HG03103 (cell line): ENCODE results near the gene PROS1.
"Not testable (repeated sequence)": the region's sequence is repeated elsewhere in the genome, so short reads cannot be mapped to it uniquely, and the experiment has no call there.

ENCODE experiments used
- ATAC-seq: cut with Tn5 transposase; IDR thresholded peaks from one replicate; pipeline ENCODE4 v1.9.1; 2021; ENCODE audit warnings: low read depth; ENCODE audit not compliant: unreplicated experiment

Gene PROS1

GRCh38 chr3:93979850-93980676 lies 6.4 kb upstream of the PROS1 start, which contains the start of gene ARL13B:
Gene ARL13B (plus strand): TSS chr3:93980155. CDS start chr3:93980424, 269 bp downstream.
- peak; percentile 100 for ATAC-seq

- ATAC-seq = no peak
Observed at GRCh38 chr3:93969997-93970396, 3.7 kb downstream of the PROS1 start.

GRCh38 chr3:93969443-93969842 lies 4.3 kb downstream of the PROS1 start:
- ATAC-seq = no peak

GRCh38 chr3:93965106-93965505 lies 8.6 kb downstream of the PROS1 start:
- ATAC-seq = not testable (repeated sequence)

- no peak for ATAC-seq
Observed at GRCh38 chr3:93962798-93963197, 10.9 kb downstream of the PROS1 start.

- ATAC-seq = no peak
Observed at GRCh38 chr3:93961489-93961888, 12.2 kb downstream of the PROS1 start.

GRCh38 chr3:93961026-93961425 lies 12.7 kb downstream of the PROS1 start:
- ATAC-seq = no peak

GRCh38 chr3:93949958-93950357 lies 23.7 kb downstream of the PROS1 start:
- not testable (repeated sequence) for ATAC-seq

GRCh38 chr3:93937485-93937884 lies 36.2 kb downstream of the PROS1 start:
- ATAC-seq = not testable (repeated sequence)

GRCh38 chr3:93936549-93936948 lies 37.1 kb downstream of the PROS1 start:
- ATAC-seq = no peak

- no peak for ATAC-seq
Observed at GRCh38 chr3:93934366-93935046, 39.2 kb downstream of the PROS1 start.

GRCh38 chr3:93931597-93932229 lies 42.0 kb downstream of the PROS1 start:
- ATAC-seq = no peak

GRCh38 chr3:93930041-93930440 lies 43.7 kb downstream of the PROS1 start:
- no peak for ATAC-seq

- ATAC-seq = no peak
Observed at GRCh38 chr3:93926789-93927188, 46.9 kb downstream of the PROS1 start.

- no peak for ATAC-seq
Observed at GRCh38 chr3:93924491-93924890, 49.2 kb downstream of the PROS1 start.

- ATAC-seq = no peak
Observed at GRCh38 chr3:93923006-93923405, 50.7 kb downstream of the PROS1 start.

- not testable (repeated sequence) for ATAC-seq
Observed at GRCh38 chr3:93917546-93918029, 56.1 kb downstream of the PROS1 start.

- not testable (repeated sequence) for ATAC-seq
Observed at GRCh38 chr3:93913623-93914022, 60.1 kb downstream of the PROS1 start.

- no peak for ATAC-seq
Observed at GRCh38 chr3:93911206-93911605, 62.5 kb downstream of the PROS1 start.

- ATAC-seq = no peak
Observed at GRCh38 chr3:93910097-93910496, 63.6 kb downstream of the PROS1 start.

- ATAC-seq = no peak
Observed at GRCh38 chr3:93907132-93907531, 66.6 kb downstream of the PROS1 start.
